ENCODE results near the gene DUS2.
A peak's percentile ranks its signal among the peaks of the same experiment; 100 is the strongest.
"Not testable (repeated sequence)": the region's sequence is repeated elsewhere in the genome, so short reads cannot be mapped to it uniquely, and the experiment has no call there.

Gene DUS2

DNA sequence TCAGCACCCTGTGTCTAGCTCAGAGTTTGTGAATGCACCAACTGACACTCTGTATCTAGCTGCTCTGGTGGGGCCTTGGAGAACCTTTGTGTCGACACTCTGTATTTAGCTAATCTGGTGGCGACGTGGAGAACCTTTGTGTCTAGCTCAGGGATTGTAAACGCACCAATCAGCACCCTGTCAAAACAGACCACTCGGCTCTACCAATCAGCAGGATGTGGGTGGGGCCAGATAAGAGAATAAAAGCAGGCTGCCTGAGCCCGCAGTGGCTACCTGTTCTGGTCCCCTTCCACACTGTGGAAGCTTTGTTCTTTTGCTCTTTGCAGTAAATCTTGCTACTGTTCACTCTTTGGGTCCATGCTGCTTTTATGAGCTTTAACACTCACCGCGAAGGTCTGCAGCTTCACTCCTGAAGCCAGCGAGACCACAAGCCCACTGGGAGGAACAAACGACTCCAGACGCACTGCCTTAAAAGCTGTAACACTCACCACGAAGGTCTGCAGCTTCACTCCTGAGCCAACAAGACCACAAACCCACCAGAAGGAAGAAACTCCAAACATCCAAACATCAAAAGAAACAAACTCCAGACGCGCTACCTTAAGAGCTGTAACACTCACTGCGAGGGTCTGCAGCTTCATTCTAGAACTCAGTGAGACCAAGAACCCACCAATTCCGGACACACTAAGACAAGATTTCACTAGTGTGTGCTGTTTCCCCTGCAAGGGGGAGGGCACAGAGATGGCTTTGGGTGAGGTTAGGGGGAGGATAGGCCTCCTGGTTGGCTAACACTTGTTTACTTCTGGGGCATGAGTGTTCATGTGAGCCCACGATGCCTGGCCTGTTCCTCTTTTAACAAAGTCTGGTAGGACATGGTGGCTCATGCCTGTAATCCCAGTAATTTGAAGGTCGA, 24.1 kb upstream of the DUS2 start, which contains the start of gene DPEP2:
Gene DPEP2 (minus strand): TSS at position 706 of the 910 bp plus-strand sequence. CDS start 6,272 bp downstream, outside the sequence.
- DNase-seq, result peak in 2 of 4 experiments; percentile 26 to 27

GRCh38 chr16:67999985-68000384, 23.1 kb upstream of the DUS2 start:
- no peak for DNase-seq

DNA sequence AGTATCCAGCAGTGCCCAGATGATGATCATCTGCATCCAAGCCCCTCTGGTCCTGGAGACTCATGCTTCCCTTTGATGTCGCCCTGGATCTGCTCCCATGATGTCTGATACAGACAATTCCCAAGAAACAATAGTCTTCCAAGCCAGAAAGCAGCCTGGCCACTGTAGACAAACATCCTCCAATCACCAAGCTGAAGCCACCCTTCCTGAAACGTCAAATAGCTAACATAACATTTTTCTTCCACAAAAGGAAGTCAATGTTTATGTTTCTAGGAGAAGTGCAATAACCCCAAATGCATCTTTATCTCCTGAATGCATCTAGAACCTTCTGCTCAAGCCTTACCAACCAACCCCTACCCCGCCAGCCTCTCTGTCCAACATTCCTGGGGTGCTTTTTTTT, 22.6 kb upstream of the DUS2 start:
- no peak for DNase-seq

DNA sequence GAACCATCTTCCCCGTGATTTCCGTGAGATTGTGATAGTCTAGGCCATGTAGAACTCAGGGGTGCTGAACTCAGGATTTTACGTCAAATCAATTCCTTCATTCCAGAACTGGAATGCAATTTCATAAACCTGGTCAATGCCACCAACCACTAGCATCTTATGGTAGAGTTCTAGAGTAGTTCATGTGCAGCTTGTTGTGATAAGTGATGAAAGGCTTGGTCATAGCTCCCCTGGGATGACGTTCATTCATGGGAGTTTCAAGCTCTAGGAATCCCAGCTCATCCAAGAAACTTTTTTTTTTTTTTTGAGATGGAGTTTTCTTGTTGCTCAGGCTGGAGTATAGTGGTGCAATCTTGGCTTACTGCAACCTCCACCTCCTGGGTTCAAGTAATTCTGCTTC, 20.1 kb upstream of the DUS2 start:
- no peak for DNase-seq

GRCh38 chr16:68005211-68005610, 17.9 kb upstream of the DUS2 start:
- no peak for DNase-seq

DNA sequence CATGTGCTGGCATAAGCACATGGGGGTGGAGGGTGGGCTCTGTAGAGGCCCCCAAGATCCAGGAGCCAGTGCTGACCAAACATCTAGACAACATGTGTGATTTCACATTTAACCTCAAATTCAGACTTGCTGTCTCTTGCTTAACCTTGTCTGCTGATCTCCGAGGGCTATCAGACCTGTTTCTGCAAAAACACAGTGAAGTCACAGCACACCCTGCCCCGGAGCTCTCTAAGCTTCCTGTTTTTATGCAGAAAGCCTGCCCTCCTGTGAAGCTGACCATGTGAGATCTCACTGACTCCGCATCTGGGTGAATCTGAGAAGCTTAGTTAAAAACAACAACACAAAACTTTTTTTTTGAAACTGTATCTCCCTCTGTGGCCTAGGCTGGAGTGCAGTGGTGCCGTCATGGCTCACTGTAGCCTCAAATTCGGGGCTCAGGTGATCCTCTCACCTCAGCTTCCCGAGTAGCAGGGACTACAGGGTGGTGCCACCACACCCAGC, 17.2 kb upstream of the DUS2 start:
- DNase-seq, result peak in 2 of 4 experiments; percentile 47 to 48

GRCh38 chr16:68009157-68009735, 13.8 kb upstream of the DUS2 start:
- DNase-seq, result no peak

DNA sequence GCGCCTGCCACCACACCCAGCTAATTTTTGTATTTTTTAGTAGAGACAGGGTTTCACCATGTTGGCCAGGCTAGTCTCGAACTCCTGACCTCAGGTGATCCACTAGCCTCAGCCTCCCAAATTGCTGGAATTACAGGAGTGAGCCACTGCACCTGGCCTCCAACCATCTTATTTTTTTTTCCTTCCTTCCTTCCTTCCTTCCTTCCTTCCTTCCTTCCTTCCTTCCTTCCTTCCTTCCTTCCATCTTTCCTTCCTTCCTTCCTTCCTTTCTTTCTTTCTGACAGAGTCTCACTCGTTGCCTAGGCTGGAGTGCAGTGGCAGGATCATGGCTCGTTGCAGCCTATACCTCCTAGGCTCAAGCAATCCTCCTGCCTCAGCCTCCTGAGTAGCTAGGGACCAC, 13.2 kb upstream of the DUS2 start:
- DNase-seq, result not testable (repeated sequence)

DNA sequence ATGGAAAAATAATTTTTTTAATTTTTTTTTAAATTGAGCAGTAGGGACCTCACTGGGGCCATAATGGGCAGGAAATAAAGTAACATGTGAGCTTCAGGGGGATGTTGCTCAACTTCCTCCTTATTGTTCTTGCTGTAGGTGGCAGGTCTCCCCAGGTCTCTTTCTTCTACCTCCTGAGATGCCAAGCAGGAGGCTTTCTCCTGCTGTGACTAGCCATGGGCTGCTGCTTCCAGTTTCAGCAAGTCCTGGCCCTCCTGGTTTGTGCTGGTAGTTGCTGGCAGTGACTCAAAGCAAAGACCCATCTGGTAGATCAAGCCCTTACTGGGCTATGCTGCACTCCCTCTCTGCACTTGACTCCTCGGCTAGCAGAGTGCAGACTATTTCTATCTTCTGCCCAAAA, 9.6 kb upstream of the DUS2 start:
- DNase-seq, result no peak

DNA sequence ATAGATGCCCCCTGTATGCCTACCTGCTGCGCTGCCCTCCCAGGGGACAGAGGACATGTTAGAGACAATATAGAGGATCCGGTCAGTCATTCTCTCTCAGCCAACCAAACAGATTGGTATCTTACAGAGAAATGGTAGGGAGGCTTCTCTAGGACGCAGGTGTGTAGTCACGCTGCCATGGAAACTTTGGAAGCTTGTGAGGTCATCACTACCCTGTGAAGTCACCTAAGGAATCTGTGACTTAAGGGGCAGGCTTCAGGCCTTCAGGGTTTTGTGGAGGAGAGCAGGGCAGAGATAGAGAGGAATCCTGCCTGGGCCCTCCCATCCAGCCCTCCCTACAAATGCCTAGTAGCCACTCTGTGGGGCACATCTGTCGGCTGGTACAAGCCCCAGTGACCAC, 7.4 kb upstream of the DUS2 start, which contains the start of gene DPEP2NB:
Gene DPEP2NB (minus strand): TSS at position 231 of the 400 bp plus-strand sequence. CDS start 141 bp downstream, at position 90.
- DNase-seq, result no peak

DNA sequence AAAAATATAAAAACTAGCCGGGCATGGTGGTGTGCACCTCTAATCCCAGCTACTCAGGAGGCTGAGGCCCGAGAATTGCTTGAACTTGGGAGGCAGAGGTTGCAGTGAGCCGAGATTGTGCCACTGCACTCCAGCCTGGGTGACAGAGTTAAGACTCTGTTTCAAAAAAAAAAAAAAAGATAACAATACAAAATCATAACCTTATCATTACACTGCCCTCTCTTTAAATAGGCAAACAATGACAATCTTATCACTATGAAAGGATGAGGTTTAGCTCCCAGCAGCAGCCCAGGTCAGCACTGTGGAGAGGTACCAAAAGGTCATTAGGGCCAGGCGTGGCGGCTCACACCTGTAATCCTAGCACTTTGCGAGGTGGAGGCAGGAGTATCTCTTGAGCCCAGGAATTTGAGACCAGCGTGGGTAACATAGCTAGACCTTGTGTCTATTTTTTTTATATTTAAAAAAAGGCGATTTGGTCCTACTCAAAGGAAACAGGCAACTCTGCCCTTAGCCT, 3.9 kb upstream of the DUS2 start:
- no peak for DNase-seq

GRCh38 chr16:68021490-68021889, 1.6 kb upstream of the DUS2 start:
- DNase-seq, result no peak

GRCh38 chr16:68022278-68022727, 781 bp upstream of the DUS2 start:
- no peak for DNase-seq

DNA sequence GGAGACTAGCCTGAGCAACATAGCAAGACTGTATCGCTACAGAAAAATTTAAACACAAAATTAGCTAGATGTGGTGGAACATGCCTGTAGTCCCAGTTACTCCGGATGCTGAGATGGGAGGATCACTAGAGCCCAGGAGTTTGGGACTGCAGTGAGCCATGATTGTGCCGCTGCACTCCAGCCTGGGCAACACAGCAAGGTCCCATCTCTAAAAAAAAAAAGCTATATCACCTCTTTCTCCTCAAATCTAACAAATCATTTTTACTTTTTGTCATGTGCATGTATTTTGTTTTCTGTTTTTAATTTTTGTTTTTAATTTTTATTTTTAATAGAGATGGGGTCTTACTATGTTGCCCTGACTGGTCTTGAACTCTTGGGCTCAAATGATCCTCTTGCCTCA, 5.9 kb downstream of the DUS2 start:
- DNase-seq, result no peak

DNA sequence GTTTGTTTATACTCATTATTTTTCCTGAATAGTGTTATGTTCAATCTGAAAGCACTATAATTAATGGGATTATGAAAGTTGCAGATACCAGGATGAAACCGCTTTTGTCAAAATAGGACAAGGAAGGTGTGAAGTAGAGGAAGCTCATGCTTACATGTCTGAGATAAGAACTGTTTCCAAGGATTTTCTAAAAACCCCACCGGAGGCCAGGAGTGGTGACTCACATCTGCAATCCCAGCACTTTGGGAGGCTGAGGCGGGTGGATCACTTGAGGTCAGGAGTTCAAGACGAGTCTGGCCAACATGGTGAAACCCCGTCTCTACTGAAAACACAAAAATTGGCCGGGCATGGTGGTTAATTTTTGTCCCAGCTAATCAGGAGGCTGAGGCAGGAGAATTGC, 7.0 kb downstream of the DUS2 start:
- DNase-seq, result not testable (repeated sequence)

DNA sequence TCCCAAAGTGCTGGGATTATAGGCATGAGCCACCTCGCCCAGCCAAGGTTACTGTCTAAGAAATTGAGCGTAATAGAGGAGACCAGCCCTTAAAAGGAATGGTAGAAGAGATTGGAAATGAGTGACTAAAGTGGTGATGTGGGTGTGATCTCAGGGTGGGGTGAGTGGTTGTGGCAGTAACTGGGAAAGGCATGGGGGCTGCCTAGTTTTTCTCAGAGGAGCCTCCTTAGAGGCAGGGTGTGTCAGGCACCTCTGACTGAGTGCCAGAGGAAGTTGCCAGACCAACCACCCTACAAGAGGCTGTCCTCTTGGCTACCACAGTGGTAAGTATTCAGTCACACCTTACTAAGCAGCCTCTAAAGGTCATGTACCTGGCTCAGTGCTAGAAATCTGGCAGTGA, 8.9 kb downstream of the DUS2 start:
- DNase-seq, result no peak

DNA sequence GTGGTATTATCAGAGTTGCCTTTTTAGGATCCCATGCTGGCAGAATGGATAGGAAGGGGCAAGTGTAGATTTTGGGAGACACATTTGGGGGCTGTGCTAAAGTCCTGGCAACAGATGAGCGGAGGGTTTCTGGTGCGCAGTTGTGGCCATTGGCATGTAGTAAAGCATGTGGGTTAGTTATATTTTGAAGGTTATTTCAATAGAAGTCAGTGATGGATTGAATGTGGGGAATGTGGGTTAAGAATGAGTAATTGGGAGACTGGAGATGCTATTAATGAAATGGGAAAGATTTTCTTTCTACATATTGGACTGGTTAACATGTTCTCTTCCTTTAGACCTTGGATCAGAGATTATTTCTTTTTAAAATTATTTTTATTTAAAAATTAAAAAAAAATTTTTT, 10.0 kb downstream of the DUS2 start:
- DNase-seq, result no peak

DNA sequence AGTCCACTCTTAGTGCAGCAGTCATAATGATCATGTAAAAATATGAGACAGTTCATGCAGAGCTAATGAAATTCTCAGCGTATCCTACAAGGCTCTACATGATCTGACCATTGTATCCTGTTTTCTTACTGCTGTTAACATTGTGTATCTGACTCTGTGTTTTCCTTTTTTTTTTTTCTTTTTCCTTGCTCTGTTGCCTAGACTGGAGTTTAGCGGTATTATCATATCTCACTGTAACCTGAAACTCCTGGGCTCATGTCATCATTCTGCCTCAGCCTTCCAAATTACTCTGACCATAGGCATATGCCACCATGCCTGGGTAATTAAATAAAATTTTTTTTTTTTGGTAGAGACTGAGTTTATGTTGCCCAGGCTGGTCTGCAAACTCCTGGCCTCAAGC, 12.1 kb downstream of the DUS2 start:
- DNase-seq, result no peak

- no peak for DNase-seq
Observed at GRCh38 chr16:68037841-68038597, 14.9 kb downstream of the DUS2 start.

- peak; percentile 81 to 87 (median 84) for DNase-seq
Observed at GRCh38 chr16:68040506-68041288, 17.6 kb downstream of the DUS2 start.

- no peak for DNase-seq
Observed at GRCh38 chr16:68041783-68042182, 18.7 kb downstream of the DUS2 start.

GRCh38 chr16:68046106-68046505, 23.0 kb downstream of the DUS2 start:
- DNase-seq, result no peak

All from activated CD4-positive, CD25-positive, alpha-beta regulatory T cell (primary cell).